SK-N-SH (cell line): ENCODE data around the gene IPO11. TPM values are rescaled to one million over a fixed set of nuclear protein-coding genes. Genes with fewer than 3 reads are reported as not detected.

Source experiments
- CTCF ChIA-PET: fragments of 300-600, 350-600 bp; formaldehyde crosslinking; extraction: SDS; loops from one replicate; lab custom pipeline; 2021; lab: Yijun Ruan, JAX
- POLR2A ChIA-PET: fragments of 350-600 bp; sonication (Branson Sonifier 250); formaldehyde crosslinking; extraction: SDS; loops from one replicate; lab custom pipeline; 2020; ENCODE audit warnings: antibody characterized with exemption, inconsistent platforms; lab: Yijun Ruan, JAX
- DNase-seq: peaks from one replicate; pipeline ENCODE4 v3.0.0; 2012
- H2AFZ ChIP-seq: fragments of 200-600 bp; sonication (generic); 2 replicates; pipeline ENCODE4 v1.8.1; 2016; ENCODE audit warnings: antibody characterized with exemption, mild to moderate bottlenecking, low read depth
- H3F3A ChIP-seq: fragments of 200-600 bp; sonication (generic); replicated peaks from 2 replicates; pipeline ENCODE3; 2016; ENCODE audit warnings: antibody characterized with exemption, mild to moderate bottlenecking; ENCODE audit not compliant: insufficient read depth
- H3K27ac ChIP-seq, 2 experiments: fragments of 200-500 bp in 1 of 2; fragments of 200-600 bp in 1 of 2; sonication (Bioruptor generic) in 1 of 2; sonication (generic), shearing (Covaris generic) in 1 of 2; 2 replicates each; pipeline versions ENCODE4 v1.5.1 to v1.6.1; 2014 to 2016; ENCODE audit warnings: low read depth in 2 of 2, inconsistent platforms in 1 of 2, low read length in 1 of 2, mild to moderate bottlenecking in 1 of 2, mixed read lengths in 1 of 2
- H3K27me3 ChIP-seq: fragments of 200-600 bp; sonication (generic), shearing (Covaris generic); 2 replicates; pipeline ENCODE4 v1.6.1; 2016; ENCODE audit warnings: mixed run types; ENCODE audit not compliant: insufficient read depth
- H3K36me3 ChIP-seq, 2 experiments: fragments of 200-500 bp in 1 of 2; fragments of 200-600 bp in 1 of 2; sonication (Bioruptor generic) in 1 of 2; sonication (generic) in 1 of 2; replicated peaks in 1 of 2; 2 replicates each; pipeline versions ENCODE3 to v1.5.1; 2014 to 2016; ENCODE audit warnings: low read length in 1 of 2, mild to moderate bottlenecking in 1 of 2; ENCODE audit not compliant: insufficient read depth in 2 of 2, control insufficient read depth in 1 of 2
- H3K4me1 ChIP-seq, 2 experiments: fragments of 200-500 bp in 1 of 2; fragments of 200-600 bp in 1 of 2; sonication (Bioruptor generic) in 1 of 2; sonication (generic), shearing (Covaris generic) in 1 of 2; 2 replicates each; pipeline versions ENCODE4 v1.5.1 to v1.6.1; 2014 to 2016; ENCODE audit warnings: low read depth in 1 of 2, low read length in 1 of 2, mixed run types in 1 of 2; ENCODE audit not compliant: insufficient read depth in 2 of 2, control insufficient read depth in 1 of 2
- H3K4me2 ChIP-seq: fragments of 200-600 bp; sonication (generic), shearing (Covaris generic); 2 replicates; pipeline ENCODE4 v1.6.1; 2017; ENCODE audit warnings: mixed run types
- H3K4me3 ChIP-seq, 2 experiments: fragments of 200-500 bp in 1 of 2; fragments of 200-600 bp in 1 of 2; sonication (Bioruptor generic) in 1 of 2; sonication (generic), shearing (Covaris generic) in 1 of 2; 2 replicates each; pipeline versions ENCODE4 v1.5.1 to v1.8.1; 2014 to 2016; ENCODE audit warnings: low read depth in 2 of 2, inconsistent platforms in 1 of 2, low read length in 1 of 2, mild to moderate bottlenecking in 1 of 2, mixed read lengths in 1 of 2, moderate library complexity in 1 of 2
- H3K79me2 ChIP-seq: fragments of 200-600 bp; sonication (generic); 2 replicates; pipeline ENCODE4 v1.8.1; 2017; ENCODE audit warnings: mild to moderate bottlenecking; ENCODE audit not compliant: insufficient read depth
- H3K9ac ChIP-seq: fragments of 200-600 bp; sonication (generic); 2 replicates; pipeline ENCODE4 v1.6.1; 2017; ENCODE audit warnings: mixed run types
- H3K9me2 ChIP-seq: fragments of 200-600 bp; sonication (generic); 2 replicates; pipeline ENCODE4 v1.6.1; 2017; ENCODE audit warnings: mixed run types
- H3K9me3 ChIP-seq: fragments of 200-600 bp; sonication (generic); 2 replicates; pipeline ENCODE4 v1.6.1; 2017; ENCODE audit warnings: mixed run types, mild to moderate bottlenecking, moderate library complexity
- H4K20me1 ChIP-seq: fragments of 200-600 bp; sonication (generic); 2 replicates; pipeline ENCODE4 v1.6.1; 2017; ENCODE audit warnings: mild to moderate bottlenecking, mixed run types; ENCODE audit not compliant: insufficient read depth
- CTCF ChIP-seq: fragments of 200-600 bp; sonication (generic); IDR thresholded peaks from 2 replicates; pipeline ENCODE4 v1.6.1; 2017; ENCODE audit warnings: antibody characterized with exemption, mild to moderate bottlenecking, moderate library complexity
- EP300 ChIP-seq, 2 experiments: IDR thresholded peaks; 2 replicates each; pipeline versions ENCODE4 v1.4.0 to v1.6.1; 2012; ENCODE audit warnings: borderline replicate concordance in 1 of 2, low read depth in 1 of 2, low read length in 1 of 2
- EZH2phosphoT487 ChIP-seq: fragments of 200-600 bp; sonication (generic); IDR thresholded peaks from 2 replicates; pipeline ENCODE4 v1.6.1; 2017; ENCODE audit warnings: low read depth, mixed run types, mild to moderate bottlenecking, antibody characterized with exemption, moderate library complexity, borderline replicate concordance
- FOSL2 ChIP-seq: IDR thresholded peaks from 2 replicates; pipeline ENCODE4 v1.4.0; 2012; ENCODE audit warnings: low read depth, mild to moderate bottlenecking, moderate library complexity, borderline replicate concordance
- FOXJ3 ChIP-seq: sonication (generic); formaldehyde crosslinking; IDR thresholded peaks from 2 replicates; pipeline ENCODE4 v1.5.1; 2020; ENCODE audit warnings: mild to moderate bottlenecking, missing genetic modification reagents
- GABPA ChIP-seq: IDR thresholded peaks from 2 replicates; pipeline ENCODE4 v1.4.0; 2012; ENCODE audit warnings: low read depth, mild to moderate bottlenecking
- GATA2 ChIP-seq: sonication (generic); formaldehyde crosslinking; IDR thresholded peaks from 2 replicates; pipeline ENCODE4 v1.5.0; 2020; ENCODE audit warnings: mild to moderate bottlenecking, missing genetic modification reagents
- IRF3 ChIP-seq: fragments of 150-350 bp; IDR thresholded peaks from 2 replicates; pipeline ENCODE4 v1.6.1; 2016; ENCODE audit warnings: mild to moderate bottlenecking, low read depth, low read length
- JUND ChIP-seq: IDR thresholded peaks from 2 replicates; pipeline ENCODE4 v1.4.0; 2012
- MEF2A ChIP-seq: IDR thresholded peaks from 2 replicates; pipeline ENCODE4 v1.4.0; 2012; ENCODE audit warnings: low read depth, borderline replicate concordance
- MXI1 ChIP-seq: IDR thresholded peaks from 2 replicates; pipeline ENCODE4 v1.6.1; 2012; ENCODE audit warnings: mild to moderate bottlenecking, low read depth, low read length, improper control_type of control experiment
- NFIC ChIP-seq: IDR thresholded peaks from 2 replicates; pipeline ENCODE4 v1.4.0; 2012; ENCODE audit warnings: borderline replicate concordance
- NRF1 ChIP-seq: IDR thresholded peaks from 2 replicates; pipeline ENCODE4 v1.6.1; 2012; ENCODE audit warnings: low read depth, mild to moderate bottlenecking, low read length
- RAD21 ChIP-seq: IDR thresholded peaks from 2 replicates; pipeline ENCODE4 v1.6.1; 2012; ENCODE audit warnings: mild to moderate bottlenecking, low read length
- RCOR1 ChIP-seq: fragments of 150-350 bp; IDR thresholded peaks from 2 replicates; pipeline ENCODE4 v1.6.1; 2017; ENCODE audit warnings: antibody characterized with exemption, low read length
- SMC3 ChIP-seq: IDR thresholded peaks from 2 replicates; pipeline ENCODE4 v1.6.1; 2012; ENCODE audit warnings: low read depth, low read length, improper control_type of control experiment
- YY1 ChIP-seq: IDR thresholded peaks from 2 replicates; pipeline ENCODE4 v1.4.0; 2012; ENCODE audit warnings: low read depth, mild to moderate bottlenecking
- WGBS: methylation state at CpG from one replicate; pipeline ENCODE4 v1.1.6; 2017; ENCODE audit warnings: low lambda C conversion rate; 5-methylcytosine and 5-hydroxymethylcytosine counted together
- polyA plus RNA-seq, 3 experiments: library from polyadenylated mRNA; depleted of rRNA; stranded (reverse); fragments of >200 nt; gene quantifications; 2 replicates each; pipeline ENCODE4 v1.2.3, GENCODE V29; 2012
- TF ChIP-seq, protein P1 (sequence below): IDR thresholded peaks from 2 replicates; pipeline ENCODE4 v1.4.0; 2012; ENCODE audit warnings: low read depth, borderline replicate concordance
- TF ChIP-seq, protein P2 (sequence below): fragments of 150-350 bp; IDR thresholded peaks from 2 replicates; pipeline ENCODE4 v1.6.1; 2017; ENCODE audit warnings: antibody characterized with exemption, low read length, low read depth, borderline replicate concordance

IPO11 gene
- polyA plus RNA-seq, 1 of the 3 experiments (the other 2 are of a cell fraction): 8.1 TPM

- Histone ChIP-seq H3K4me2 (no peak overlapping the region), H3K4me1 (no peaks in the 10 kb centered on the region), H3K27me3 (no peaks in the 10 kb centered on the region), H3F3A (no peaks in the 10 kb centered on the region), H3K9ac (no peak overlapping the region), H3K79me2 (no peaks in the 10 kb centered on the region), H3K27ac (no peak overlapping the region), H3K36me3 (peaks cover 13 to 45% of the 10 kb centered on the region in 2 experiments), H3K4me3 (no peak overlapping the region), H2AFZ (no peak overlapping the region), H3K9me3 (no peaks in the 10 kb centered on the region; the same call in 1 of the 2 replicates), H4K20me1 (no peaks in the 10 kb centered on the region), H3K9me2 (no peaks in the 10 kb centered on the region)
- no peak for TF ChIP-seq EZH2phosphoT487
- TF ChIP-seq FOSL2: no peak
- TF ChIP-seq NRF1: no peak
- no peak for TF ChIP-seq RAD21
- TF ChIP-seq GABPA: no peak
- TF ChIP-seq EP300 (IDR thresholded peaks at IDR 0.05; ENCODE audit: borderline replicate concordance in 1 of 2, low read depth in 1 of 2, low read length in 1 of 2): no peak
- no peak for TF ChIP-seq CTCF
- no peak for TF ChIP-seq SMC3
- TF ChIP-seq YY1: no peak
- no peak for TF ChIP-seq FOXJ3
- no peak for TF ChIP-seq NFIC
- TF ChIP-seq GATA2: no peak
- TF ChIP-seq MEF2A: no peak
- TF ChIP-seq, protein P1, sequence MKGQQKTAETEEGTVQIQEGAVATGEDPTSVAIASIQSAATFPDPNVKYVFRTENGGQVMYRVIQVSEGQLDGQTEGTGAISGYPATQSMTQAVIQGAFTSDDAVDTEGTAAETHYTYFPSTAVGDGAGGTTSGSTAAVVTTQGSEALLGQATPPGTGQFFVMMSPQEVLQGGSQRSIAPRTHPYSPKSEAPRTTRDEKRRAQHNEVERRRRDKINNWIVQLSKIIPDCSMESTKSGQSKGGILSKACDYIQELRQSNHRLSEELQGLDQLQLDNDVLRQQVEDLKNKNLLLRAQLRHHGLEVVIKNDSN: no peak
- TF ChIP-seq, protein P2, sequence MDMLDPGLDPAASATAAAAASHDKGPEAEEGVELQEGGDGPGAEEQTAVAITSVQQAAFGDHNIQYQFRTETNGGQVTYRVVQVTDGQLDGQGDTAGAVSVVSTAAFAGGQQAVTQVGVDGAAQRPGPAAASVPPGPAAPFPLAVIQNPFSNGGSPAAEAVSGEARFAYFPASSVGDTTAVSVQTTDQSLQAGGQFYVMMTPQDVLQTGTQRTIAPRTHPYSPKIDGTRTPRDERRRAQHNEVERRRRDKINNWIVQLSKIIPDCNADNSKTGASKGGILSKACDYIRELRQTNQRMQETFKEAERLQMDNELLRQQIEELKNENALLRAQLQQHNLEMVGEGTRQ: no peak
- TF ChIP-seq JUND: no peak
- no peak for TF ChIP-seq IRF3
- no peak for TF ChIP-seq MXI1
- no peak for TF ChIP-seq RCOR1
- no peak for DNase-seq
- ChIA-PET CTCF (no interaction called here), POLR2A (no interaction called here)
- 73% methylated on average over 9 of the region's 9 CpGs for WGBS
These were observed 125.7 kb downstream of the IPO11 start for GRCh38 chr5:62538017-62538942.
